ENCODE results near the gene GTPBP4.
"Not testable (repeated sequence)": the region's sequence is repeated elsewhere in the genome, so short reads cannot be mapped to it uniquely, and the experiment has no call there.

Gene GTPBP4

DNA sequence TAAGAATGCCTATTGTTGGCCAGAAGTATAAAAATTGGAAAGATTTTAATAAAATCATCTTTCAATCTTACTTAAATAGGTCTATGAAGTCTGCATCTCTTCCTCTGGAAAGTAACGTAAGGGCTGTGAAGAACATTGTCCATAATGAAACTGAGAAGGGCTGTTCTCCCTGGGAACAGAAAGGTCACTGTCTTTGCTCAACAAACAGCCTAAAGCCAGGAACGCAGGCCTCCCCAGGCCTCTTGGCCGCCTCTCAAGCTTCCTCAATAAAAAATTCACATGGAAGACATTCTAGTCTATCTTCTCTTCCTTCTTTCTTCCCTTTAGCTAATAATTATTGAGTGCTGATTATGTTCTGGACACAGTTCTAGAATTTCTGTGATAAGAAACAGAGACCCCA lies 46.5 kb downstream of the GTPBP4 start:
- no peak for DNase-seq

DNA sequence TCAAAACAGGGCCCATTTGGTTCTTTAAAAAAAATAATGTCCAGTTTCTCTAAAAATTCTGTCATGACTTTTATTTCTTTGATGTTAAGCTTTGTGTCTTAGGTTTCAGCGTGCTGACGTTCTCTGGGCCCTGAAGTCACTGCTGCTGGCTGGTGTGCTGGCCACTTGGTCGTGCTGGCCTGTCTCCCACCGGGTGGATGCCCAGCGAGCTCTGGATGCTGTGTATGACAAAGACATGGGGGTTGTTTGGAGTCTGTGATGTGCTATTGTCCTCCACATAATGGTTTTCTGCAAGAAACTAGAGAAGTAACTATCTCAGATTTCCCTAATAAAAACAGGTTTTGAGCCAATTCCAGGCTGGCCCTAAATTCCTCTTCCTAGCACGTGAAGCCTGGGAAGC lies 47.0 kb downstream of the GTPBP4 start:
- DNase-seq, result no peak

DNA sequence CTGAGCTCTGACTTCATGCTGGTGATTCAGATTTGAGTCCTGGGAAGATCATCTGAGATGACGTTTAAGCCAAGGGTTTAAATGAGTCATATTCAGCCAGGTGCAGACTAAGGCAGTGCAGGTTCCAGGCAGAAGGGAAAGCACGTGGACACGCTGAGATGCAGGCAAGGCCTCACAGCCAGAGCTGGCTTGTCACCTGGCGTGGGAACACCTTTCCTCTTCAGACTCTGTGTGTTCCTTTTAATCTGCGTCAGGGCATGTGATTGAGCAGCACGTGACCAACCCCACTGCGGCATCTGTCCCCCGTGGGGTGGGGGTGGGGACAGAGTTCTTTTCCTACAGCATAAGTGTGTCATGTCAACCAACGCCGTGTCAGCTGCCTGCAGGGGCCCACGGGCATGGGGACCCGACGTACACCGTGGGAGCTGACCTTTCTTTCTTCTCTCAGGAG lies 48.1 kb downstream of the GTPBP4 start:
- DNase-seq, result no peak

DNA sequence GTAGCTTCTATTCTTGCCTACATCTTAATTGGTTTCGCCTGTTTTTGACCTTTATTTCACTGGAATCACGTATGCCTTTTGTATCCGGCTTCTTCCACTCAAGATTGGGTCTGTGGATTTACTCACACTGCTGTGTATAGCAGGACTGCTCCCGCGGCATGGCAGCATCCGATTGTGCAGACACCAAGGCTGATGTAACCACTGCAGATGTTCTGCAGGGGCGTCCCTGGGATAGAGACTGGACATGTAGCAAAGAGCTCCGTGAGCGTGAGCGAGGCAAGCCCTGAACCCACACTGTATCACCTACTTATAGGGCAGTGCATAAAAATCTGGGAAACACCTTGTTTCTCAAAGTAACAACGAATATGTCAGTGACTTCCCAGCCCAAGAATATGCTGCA lies 48.9 kb downstream of the GTPBP4 start:
- DNase-seq, result no peak

DNA sequence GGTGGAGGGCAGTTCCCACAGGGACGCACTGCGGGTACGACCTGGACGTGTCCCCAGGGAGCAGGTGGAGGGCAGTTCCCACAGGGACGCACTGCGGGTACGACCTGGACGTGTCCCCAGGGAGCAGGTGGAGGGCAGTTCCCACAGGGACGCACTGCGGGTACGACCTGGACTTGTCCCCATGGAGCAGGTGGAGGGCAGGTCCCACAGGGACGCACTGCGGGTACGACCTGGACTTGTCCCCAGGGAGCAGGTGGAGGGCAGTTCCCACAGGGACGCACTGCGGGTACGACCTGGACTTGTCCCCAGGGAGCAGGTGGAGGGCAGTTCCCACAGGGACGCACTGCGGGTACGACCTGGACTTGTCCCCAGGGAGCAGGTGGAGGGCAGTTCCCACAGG lies 50.5 kb downstream of the GTPBP4 start:
- not testable (repeated sequence) for DNase-seq

DNA sequence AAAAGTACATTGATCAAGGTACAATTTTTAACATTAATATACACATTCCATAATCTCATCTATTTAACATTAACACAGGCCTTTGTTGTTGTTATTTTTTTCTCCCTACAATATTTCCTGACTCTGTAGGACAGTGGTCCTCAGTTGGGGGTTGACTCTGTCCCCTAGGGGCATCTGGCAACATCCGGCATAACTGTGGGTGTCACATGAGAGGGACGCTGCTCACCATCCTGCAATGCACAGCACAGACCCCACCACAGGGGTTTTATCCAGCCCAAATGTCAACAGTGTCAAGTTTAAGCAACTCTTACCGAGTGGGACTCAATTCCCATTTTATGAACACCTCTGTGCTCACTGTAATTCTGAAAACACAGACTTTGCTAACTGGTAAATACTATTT lies 51.9 kb downstream of the GTPBP4 start:
- DNase-seq, result no peak

DNA sequence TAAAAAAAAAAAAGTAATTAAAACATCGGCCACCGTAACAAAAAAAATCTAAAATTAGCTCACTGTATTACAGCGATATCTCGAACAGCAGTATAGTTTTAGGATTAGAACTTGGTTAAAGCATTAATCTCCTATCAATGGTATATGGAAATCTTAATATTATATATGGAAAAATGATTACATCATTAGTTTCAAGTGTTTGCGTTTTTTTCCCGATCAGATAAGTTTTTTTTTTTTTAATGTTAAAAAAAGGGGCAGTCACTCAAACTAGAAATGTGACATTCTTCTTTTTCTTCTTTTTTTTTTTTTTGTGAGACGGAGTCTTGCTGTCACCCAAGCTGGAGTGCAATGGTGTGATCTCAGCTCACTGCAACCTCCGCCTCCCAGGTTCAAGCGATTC lies 53.3 kb downstream of the GTPBP4 start:
- DNase-seq, result no peak

DNA sequence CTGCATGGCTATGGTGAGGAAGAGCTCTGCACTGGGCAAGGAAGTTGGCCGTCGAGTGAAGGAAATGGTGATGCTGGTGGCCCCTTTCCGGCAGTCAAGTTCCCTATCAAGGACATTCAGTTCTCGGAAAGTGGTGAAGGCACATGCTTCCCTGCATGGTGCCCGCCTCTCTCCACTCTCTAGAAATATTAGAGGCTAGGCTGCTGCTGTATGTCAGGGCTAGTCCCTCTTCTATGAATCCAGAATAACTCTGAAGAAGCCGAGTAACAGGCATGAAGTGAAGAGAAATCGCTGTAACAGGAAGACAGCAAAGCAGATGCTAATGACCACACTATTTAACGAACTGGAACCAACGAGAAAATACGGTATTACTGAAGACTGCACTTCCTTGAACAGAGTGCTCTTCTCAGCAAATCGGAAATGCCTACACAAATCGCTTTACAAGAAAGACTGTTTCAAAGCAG lies 55.3 kb downstream of the GTPBP4 start:
- DNase-seq, result no peak

DNA sequence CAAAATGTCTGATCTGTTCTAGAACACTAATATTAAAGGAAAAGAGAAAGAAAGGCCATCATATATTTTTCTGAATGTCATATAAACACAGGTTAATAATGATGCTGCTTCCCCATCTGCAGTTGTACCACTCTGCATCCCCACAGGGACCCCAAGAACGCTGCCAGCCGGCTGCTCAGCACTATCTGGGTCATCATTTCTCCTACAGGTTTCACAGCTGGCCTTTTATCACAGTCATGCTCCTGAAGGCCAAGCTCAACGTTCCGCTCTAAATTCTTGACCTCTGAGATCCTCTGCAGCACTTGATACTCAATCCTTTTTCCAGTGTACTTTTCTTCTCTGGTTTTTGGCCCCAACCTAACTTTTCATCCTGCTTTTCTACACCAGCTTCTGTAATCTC lies 55.9 kb downstream of the GTPBP4 start:
- DNase-seq, result no peak

DNA sequence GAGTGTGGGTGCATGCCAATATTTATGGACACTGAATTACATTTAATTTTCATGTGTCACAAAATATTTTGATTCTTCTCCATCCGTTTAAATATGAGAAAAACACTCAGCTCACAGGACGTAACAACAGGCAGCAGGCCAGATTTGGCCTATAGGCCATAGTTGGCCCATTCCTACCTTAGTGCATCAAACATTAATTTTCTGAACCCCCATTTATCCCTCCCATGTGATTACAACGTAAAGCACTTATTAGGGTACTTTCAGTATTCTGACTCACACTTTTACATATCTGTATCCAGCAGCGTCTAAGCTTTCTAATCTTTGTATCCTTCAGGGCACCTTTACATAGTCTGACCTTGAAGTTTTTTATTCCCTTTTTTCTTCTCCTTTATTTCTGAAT lies 56.7 kb downstream of the GTPBP4 start:
- no peak for DNase-seq

DNA sequence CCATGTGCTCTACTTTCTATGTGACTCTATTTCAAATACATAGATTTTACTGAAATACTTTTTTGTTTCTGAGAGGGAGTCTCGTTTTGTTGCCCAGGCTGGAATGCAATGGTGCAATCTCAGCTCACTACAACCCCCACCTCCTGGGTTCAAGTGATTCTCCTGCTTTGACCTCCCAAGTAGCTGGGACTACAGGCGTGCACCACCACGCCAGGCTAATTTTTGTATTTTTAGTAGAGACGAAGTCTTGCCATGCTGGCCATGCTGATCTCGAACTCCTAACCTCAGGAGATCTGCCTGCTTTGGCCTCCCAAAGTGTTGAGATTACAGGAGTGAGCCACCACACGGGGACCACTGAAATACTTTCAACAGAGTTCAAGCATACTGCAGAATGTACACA lies 57.2 kb downstream of the GTPBP4 start:
- no peak for DNase-seq

DNA sequence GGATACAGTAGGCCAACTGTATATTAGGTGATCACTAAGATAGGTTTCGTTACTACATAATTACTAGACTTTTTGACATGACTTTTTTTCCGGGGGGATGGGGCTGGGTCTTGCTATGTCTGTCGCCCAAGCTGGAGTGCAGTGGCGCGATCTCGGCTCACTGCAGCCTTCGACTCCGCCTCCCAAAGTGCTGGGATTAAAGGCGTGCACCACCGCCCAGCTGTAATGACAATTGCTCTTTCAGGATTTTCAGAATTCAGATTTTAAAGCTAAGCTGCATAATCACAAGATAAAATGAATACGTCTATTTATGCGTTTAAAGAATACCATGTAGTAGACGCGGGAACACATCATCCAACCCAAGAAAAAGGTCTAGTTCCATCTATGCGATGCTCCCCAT lies 59.7 kb downstream of the GTPBP4 start:
- no peak for DNase-seq

DNA sequence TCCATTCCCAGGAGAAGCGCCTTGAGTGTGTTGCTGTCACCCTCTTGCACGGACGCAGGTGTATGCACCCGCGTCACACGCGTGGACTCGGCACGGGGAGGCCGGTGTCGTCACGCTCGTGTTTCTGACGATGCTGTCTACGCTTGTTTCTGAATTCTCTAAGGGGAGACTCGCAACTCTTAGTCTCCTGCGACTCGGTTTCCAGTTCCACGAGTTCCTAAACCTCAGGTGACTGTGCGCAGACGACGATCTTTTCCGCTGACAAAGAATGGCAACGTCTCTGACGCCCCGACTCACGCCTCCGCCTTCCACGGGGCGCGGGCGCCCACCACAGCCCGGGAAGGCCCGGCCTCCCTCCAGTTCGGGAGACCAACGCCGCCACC lies 60.1 kb downstream of the GTPBP4 start:
- DNase-seq, result no peak

DNA sequence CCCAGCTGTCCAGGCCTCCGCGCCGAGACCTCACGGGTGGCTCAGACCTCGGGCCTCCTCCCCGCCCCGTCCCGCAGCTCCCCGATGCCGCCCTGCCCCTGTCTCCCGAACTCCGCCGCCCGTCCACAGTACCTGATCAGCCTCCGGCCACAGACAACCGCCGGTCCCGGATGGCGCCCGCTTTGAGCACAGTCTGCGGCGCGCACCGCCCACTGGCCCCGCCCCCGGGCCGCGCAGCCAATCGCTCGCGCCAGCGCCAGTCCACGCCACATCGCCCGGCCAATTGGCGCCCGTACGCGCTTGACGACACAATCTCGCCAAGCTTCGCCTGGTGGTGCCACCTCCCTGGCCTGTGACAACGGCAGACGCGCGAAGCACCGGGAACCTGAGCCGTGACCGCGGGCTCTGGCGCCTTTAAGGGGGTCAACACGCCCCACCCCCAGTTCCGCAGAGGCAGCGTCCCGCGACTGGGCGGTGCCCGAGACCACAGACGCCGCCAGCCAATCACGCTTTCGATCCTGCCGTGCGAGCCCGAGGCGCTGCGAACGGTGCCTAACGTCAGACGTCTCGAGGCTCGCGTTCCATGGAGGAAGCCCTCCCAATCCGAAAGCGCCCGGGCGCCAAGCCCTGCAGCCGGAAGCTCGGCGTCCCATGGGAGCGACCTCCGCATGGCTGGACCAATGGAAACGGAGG lies 60.6 kb downstream of the GTPBP4 start, which contains the start of gene IDI1:
Gene IDI1, minus strand, starts transcription at position 388 of the 693 bp plus-strand sequence. Its CDS starts 116 bp downstream, at position 272.
- peak; percentile 95 to 100 for DNase-seq

DNA sequence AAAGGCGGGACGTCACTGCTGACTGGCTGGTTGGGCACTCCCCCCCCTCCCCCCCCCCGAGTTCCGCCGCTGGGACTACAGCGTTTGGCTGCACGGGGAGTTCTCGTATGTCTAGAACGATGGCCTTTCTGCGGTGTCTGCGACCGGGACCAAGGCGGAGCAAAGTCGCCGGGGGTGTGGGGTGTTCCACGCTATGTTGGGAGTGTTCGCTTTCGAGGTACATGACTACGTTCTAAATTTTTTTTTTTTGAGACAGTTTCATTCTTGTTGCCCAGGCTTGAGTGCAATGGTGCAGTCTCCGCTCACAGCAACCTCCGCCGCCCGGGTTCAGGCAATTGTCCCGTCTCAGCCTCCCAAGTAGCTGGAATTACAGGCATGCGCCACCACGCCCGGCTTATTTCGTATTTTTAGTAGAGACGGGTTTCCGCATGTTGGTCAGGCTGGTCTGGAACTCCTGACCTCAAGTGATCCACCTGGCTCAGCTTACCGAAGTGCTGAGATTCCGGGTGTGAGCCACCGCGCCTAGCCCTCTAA lies 61.3 kb downstream of the GTPBP4 start:
- no peak for DNase-seq

DNA sequence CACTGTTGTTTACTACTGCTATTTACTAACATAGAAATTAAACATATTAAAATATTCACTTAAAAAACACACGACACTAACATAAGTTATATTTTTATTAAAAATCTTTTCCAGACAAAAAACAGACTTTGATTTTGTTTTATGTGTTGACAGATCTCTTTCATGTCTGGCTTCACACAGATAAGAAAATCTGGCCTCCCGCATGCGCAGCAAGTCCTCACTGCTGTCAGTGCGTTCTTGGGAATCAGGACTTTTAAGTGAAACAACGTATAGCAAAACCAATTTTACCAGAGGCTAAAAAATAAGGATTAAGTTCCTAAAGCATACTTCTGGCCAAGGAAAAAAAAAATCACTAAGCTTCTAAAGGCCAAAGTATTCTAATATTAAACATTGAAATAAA lies 61.9 kb downstream of the GTPBP4 start:
- DNase-seq, result no peak

DNA sequence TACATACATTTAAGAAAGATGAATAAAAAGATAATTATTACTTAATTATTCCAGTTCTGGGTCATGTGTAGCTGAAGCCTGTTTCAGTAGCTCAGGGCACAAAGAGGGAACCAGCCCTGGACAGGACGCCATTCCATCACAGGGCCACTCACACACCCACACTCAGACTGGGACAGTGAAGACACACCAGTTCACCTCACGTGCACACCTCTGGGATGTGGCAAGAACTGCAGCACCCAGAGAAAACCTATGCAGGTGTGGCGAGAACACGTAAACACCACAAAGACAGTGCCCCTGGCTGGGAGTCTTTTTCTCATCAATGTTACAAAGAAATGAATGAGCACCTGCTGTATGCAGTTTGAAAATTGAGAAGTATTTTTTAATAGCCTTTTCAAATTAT lies 62.3 kb downstream of the GTPBP4 start:
- no peak for DNase-seq

DNA sequence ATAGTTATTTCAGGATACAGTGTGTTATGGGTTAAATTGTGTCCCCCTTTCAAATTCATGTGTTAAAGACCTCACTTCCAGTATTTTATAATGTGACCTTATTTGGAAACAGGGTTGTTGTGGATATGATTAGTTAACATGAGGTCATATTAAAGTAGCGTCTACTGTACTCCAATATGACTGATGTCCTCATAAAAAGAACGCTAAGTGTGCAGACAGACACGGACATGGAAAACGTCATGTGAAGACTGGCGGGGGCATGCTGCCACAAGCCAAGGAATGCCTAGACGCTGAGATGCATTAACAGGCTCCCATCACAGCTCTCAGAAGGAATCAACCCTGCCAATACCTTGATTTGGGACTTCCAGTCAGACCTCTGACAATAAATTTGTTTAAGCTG lies 66.5 kb downstream of the GTPBP4 start:
- no peak for DNase-seq

DNA sequence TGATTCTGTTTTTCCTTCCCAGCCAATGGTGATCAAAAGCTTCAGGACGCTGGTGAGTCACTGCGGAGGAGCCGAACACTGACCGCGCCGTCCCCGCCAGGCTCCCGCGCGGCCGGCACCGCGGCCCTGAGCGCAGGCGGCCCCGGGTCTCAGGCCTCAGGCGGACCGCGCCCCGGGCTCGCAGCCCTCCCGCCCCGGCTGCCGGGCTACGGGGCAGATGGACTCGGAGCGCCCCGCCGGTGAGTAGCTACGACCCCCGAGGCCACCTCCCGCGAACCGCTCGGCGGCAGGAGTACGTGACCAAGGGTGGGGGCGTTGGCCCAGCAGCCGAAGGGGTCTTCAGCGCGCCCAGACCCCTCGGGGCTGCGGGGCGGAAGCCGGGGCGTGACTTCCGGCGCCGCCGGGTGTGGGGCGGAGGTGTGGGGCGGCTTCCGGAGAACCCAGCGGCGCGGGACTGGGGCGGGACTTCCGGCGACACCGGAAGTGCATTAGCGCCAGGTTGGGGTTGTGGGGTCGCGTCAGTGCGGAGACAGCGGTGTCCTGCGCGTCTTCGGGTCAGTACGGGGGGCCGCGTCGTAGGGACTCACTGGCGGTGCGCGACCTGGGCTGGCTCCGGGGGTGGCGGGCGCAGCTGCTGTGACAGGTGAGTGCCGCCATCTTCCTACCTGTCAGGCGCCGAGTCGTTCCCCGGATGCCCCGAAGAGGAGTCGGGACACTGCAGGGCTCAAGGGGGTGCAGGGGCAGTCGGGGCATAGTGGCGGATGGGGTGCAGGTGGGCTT lies 68.3 kb downstream of the GTPBP4 start, which contains the start of gene WDR37:
Gene WDR37, plus strand, starts transcription at position 60 of the 780 bp plus-strand sequence. CDS start 15,771 bp downstream, outside the sequence.
- DNase-seq, result peak in 1 of 2 experiments; percentile 9

DNA sequence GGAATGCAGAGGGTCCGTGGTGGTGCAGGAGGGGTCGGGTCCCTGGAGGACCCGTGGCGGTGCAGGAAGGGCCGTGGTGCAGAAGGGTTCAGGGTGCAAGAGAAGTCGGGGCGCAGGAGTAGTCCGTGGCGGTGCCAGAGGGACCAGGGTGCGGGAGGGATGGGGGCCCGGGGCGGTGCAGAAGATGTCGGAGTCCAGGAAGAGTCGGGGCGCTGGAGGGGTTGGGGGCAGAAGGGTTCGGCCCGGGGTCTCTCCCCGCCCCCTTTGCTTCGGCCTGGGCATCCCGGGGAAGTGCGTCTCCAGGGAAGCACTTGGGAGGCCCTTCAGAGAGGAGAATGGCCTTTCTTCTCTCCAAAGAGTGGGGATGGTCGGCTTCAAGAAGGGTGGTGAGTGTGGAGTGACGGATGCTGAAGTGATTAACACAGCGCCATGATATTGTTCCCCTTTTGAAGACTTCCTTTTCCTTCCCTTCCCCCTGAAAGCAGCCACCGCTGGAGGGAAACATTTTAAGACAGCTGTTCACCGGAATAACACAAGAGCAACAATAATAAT lies 68.9 kb downstream of the GTPBP4 start:
- no peak for DNase-seq

DNA sequence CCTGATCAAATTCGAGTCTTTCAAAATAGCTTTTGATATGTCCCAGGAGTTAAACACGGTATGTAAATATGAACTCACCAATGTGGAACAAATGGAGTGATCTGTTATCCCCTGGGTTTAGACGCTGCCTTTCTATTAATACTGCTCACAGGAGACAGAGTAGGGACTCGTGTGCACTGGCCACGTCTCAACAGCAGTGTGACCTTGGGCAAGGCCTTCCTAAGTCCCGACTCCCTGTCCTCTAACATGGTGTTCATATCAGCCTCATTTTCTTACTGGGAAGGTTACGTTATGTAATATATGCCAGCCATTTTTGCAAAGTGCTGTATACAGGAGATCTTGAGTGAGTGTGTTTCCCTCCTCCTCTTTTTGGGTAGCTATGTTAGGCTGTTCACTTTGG lies 69.8 kb downstream of the GTPBP4 start:
- DNase-seq, result no peak

DNA sequence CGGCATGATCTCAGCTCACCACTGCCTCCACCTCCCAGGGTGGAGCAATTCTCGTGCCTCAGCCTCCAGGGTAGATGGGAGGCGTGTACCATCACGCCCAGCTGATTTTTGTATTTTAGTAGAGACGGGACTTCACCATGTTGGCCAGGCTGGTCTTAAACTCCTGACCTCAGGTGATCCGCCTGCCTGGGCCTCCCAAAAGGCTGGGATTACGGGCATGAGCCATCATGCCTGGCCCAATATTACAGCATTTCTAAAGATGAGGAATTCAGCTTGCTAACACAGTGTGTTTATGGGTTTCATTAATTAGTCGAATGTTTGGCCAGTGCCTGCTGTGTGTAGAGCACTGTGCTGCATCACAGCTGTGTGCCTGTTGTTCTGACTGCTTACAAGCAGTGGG lies 71.7 kb downstream of the GTPBP4 start:
- DNase-seq, result no peak

DNA sequence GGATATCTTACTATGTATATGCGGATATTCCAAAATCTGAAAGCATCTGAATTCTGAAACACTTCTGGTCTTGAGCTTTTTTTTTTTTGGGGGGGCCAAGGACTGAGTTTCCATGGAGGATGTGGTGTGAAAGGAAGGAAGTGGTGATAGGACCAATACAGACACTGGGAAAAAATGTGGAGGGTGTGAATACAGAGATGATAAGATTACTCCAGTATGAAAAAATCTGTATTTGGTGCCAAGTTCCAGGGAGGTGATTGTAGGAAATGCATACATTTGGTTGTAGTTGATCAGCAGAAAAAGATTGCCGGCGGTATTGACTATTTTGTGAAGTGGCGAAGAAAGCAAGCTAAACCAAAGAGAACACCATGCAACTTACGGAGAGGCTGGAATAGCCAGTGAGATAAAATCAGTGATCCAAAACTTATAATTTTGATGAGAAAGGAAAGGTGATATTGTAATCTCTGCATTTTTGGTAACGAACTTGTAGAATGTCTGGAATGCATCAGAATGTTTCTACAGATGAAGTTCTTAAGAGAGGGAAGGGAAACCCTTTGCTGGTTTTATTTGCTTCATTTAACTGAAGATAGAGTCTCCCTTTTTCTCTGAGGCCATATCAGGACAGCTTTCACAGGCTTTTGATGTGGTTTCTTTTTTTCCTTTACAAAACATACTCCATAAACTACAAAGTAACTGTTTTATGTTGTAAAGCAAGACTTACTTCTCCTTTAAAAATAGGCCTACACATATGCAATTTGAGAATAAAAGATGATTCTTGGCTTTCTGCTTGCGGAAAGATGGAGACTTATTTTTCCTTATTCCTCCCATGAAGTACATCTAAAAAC lies 73.9 kb downstream of the GTPBP4 start:
- no peak for DNase-seq

All from cerebellar nuclear complex (tissue), 1 donor.